ENCODE measurements around the gene ANXA3.
"Not testable (repeated sequence)": the region's sequence is repeated elsewhere in the genome, so short reads cannot be mapped to it uniquely, and the experiment has no call there.

ANXA3 gene

DNA sequence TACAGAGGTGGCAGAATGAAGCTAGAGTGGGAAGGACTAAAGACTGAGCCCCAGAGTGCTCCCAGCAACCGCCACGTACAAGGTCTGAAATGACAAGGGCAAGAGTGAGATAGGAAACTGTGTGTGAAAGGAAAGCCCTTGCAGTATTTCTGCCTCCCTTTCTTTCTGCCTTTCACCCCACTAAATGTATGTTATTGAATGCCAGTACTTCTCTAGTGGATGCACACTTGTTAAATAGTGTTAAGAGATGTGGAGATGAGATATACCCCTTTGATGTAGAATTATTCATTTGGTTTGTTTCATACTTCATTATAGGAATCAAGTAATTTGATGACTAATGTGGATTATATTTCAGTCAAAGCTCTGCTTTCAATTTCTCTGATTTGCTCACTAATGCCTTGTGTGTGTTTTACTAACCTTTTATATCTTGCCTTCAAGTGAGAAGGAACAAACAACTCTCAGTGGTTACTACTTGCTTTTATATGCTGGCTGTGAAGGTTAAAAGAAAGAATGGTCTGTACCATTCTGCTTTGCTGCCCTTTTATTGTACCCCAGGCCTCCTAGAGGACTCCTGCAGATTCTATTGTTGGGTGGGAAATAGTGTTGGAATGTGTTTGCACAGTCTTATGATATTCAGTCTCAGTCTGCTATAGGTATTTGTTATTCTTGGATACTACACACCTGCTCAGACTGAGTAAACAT, 8.0 kb upstream of the ANXA3 start:
- Histone ChIP-seq H2AFZ (ENCODE audit: low read length, unreplicated experiment) (no peak overlapping the region), H3K79me2 (ENCODE audit: control insufficient read depth, insufficient read depth, low read length, unreplicated experiment) (no peaks in the 10 kb centered on the region), H3K4me1 (ENCODE audit: control insufficient read depth, insufficient read depth, low read length, unreplicated experiment) (peaks cover 35% of the 10 kb centered on the region), H3K4me3 (ENCODE audit: low read depth, low read length) (no peak overlapping the region), H3K27me3 (ENCODE audit: insufficient read depth, low read length) (no peaks in the 10 kb centered on the region), H3K36me3 (ENCODE audit: insufficient read depth, low read length) (no peaks in the 10 kb centered on the region), H3K27ac (ENCODE audit: low read depth, low read length) (no peak overlapping the region)

GRCh38 chr4:78544678-78545077, 6.9 kb upstream of the ANXA3 start:
- Histone ChIP-seq H3K27ac (ENCODE audit: low read depth, low read length) (no peak overlapping the region), H3K36me3 (ENCODE audit: insufficient read depth, low read length) (no peaks in the 10 kb centered on the region)

GRCh38 chr4:78545275-78546246, 6.0 kb upstream of the ANXA3 start:
- H2AFZ ChIP-seq (ENCODE audit: low read length, unreplicated experiment): no peak overlapping the region
- H3K4me1 ChIP-seq (ENCODE audit: control insufficient read depth, insufficient read depth, low read length, unreplicated experiment): peaks cover 35% of the 10 kb centered on the region
- H3K4me3 ChIP-seq (ENCODE audit: low read depth, low read length): no peak overlapping the region
- 0 out of 2 replicates have a peak overlapping the region, but pooled peaks have one; percentile 2 for H3K27ac ChIP-seq (ENCODE audit: low read depth, low read length)
- no peaks in the 10 kb centered on the region for H3K79me2 ChIP-seq (ENCODE audit: control insufficient read depth, insufficient read depth, low read length, unreplicated experiment)
- peaks cover 2% of the 10 kb centered on the region for H3K27me3 ChIP-seq (ENCODE audit: insufficient read depth, low read length)
- no peaks in the 10 kb centered on the region for H3K36me3 ChIP-seq (ENCODE audit: insufficient read depth, low read length)

More at GRCh38 chr4:78544678-78545077, 6.9 kb upstream of the ANXA3 start:
- Histone ChIP-seq H3K27me3 (ENCODE audit: insufficient read depth, low read length) (no peaks in the 10 kb centered on the region), H3K79me2 (ENCODE audit: control insufficient read depth, insufficient read depth, low read length, unreplicated experiment) (no peaks in the 10 kb centered on the region), H3K4me3 (ENCODE audit: low read depth, low read length) (no peak overlapping the region), H2AFZ (ENCODE audit: low read length, unreplicated experiment) (no peak overlapping the region), H3K4me1 (ENCODE audit: control insufficient read depth, insufficient read depth, low read length, unreplicated experiment) (peaks cover 35% of the 10 kb centered on the region)

GRCh38 chr4:78547899-78548298, 3.7 kb upstream of the ANXA3 start:
- not testable (repeated sequence) for H2AFZ ChIP-seq (ENCODE audit: low read length, unreplicated experiment); H3K27ac ChIP-seq (ENCODE audit: low read depth, low read length); H3K79me2 ChIP-seq (ENCODE audit: control insufficient read depth, insufficient read depth, low read length, unreplicated experiment); H3K4me3 ChIP-seq (ENCODE audit: low read depth, low read length); H3K36me3 ChIP-seq (ENCODE audit: insufficient read depth, low read length)
- Histone ChIP-seq H3K4me1 (ENCODE audit: control insufficient read depth, insufficient read depth, low read length, unreplicated experiment) (peaks cover 34% of the 10 kb centered on the region), H3K27me3 (ENCODE audit: insufficient read depth, low read length) (peaks cover 11% of the 10 kb centered on the region)

DNA sequence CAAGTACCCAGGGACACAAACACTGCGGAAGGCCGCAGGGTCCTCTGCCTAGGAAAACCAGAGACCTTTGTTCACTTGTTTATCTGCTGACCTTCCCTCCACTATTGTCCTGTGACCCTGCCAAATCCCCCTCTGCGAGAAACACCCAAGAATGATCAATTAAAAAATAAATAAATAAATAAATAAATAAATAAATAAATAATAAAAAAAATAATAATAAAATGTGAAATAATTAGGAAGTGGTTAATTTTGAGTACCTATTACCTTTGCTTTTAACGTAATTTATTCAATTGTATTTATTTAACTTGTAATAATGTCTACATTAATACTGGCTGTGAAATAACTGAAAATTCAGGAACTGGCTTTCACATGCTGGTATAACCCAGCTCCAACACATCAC, 2.7 kb upstream of the ANXA3 start:
- Histone ChIP-seq H3K27me3 (ENCODE audit: insufficient read depth, low read length) (peaks cover 11% of the 10 kb centered on the region), H3K4me1 (ENCODE audit: control insufficient read depth, insufficient read depth, low read length, unreplicated experiment) (peaks cover 32% of the 10 kb centered on the region)
- not testable (repeated sequence) for H3K4me3 ChIP-seq (ENCODE audit: low read depth, low read length); H3K36me3 ChIP-seq (ENCODE audit: insufficient read depth, low read length); H3K79me2 ChIP-seq (ENCODE audit: control insufficient read depth, insufficient read depth, low read length, unreplicated experiment); H3K27ac ChIP-seq (ENCODE audit: low read depth, low read length); H2AFZ ChIP-seq (ENCODE audit: low read length, unreplicated experiment)

DNA sequence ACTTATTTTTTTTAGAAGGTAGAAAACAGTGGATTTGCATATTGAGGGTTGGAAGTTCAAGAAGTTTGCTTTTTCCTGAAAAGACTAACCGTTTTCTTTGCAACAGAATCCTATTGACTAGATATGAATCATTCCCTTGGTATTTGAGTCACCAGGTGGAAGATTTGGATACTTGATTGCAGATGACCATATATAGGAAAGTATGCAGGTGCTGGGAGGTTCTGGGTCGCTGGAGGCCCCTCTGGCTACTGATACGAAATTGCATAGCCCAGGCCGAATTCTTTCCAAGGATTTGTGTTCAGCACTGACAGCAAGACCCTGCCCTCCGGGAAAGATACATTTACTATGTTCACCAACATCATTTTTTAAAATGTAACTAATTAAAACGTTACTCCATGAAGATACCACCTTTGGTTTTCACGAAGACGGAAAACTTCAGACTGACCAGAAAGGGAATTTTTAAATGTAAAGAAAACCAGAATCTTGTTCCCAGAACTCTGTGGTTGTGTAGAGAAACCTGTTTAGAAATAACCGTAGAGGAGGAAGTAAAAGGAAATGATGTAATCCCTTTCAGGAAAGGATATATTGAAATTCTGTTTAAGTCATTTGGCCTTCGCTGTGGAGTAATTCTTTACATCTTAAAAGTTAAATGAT, 946 bp downstream of the ANXA3 start:
- no peak overlapping the region for H3K27ac ChIP-seq (ENCODE audit: low read depth, low read length)
- no peaks in the 10 kb centered on the region for H3K79me2 ChIP-seq (ENCODE audit: control insufficient read depth, insufficient read depth, low read length, unreplicated experiment)
- no peak overlapping the region for H3K4me3 ChIP-seq (ENCODE audit: low read depth, low read length)
- H3K27me3 ChIP-seq (ENCODE audit: insufficient read depth, low read length): peaks cover 11% of the 10 kb centered on the region
- H3K4me1 ChIP-seq (ENCODE audit: control insufficient read depth, insufficient read depth, low read length, unreplicated experiment): peaks cover 19% of the 10 kb centered on the region
- no peaks in the 10 kb centered on the region for H3K36me3 ChIP-seq (ENCODE audit: insufficient read depth, low read length)
- no peak overlapping the region for H2AFZ ChIP-seq (ENCODE audit: low read length, unreplicated experiment)

GRCh38 chr4:78553043-78553396, 1.4 kb downstream of the ANXA3 start:
- Histone ChIP-seq H3K79me2 (ENCODE audit: control insufficient read depth, insufficient read depth, low read length, unreplicated experiment) (no peaks in the 10 kb centered on the region), H3K27ac (ENCODE audit: low read depth, low read length) (no peak overlapping the region), H3K27me3 (ENCODE audit: insufficient read depth, low read length) (peaks cover 11% of the 10 kb centered on the region), H3K4me3 (ENCODE audit: low read depth, low read length) (no peak overlapping the region), H3K4me1 (ENCODE audit: control insufficient read depth, insufficient read depth, low read length, unreplicated experiment) (peaks cover 22% of the 10 kb centered on the region), H2AFZ (ENCODE audit: low read length, unreplicated experiment) (no peak overlapping the region), H3K36me3 (ENCODE audit: insufficient read depth, low read length) (no peaks in the 10 kb centered on the region)

GRCh38 chr4:78553529-78554060, 2.0 kb downstream of the ANXA3 start:
- Histone ChIP-seq H3K4me1 (ENCODE audit: control insufficient read depth, insufficient read depth, low read length, unreplicated experiment) (peaks cover 28% of the 10 kb centered on the region), H3K79me2 (ENCODE audit: control insufficient read depth, insufficient read depth, low read length, unreplicated experiment) (no peaks in the 10 kb centered on the region), H2AFZ (ENCODE audit: low read length, unreplicated experiment) (no peak overlapping the region), H3K4me3 (ENCODE audit: low read depth, low read length) (no peak overlapping the region), H3K36me3 (ENCODE audit: insufficient read depth, low read length) (no peaks in the 10 kb centered on the region), H3K27me3 (ENCODE audit: insufficient read depth, low read length) (peaks cover 11% of the 10 kb centered on the region), H3K27ac (ENCODE audit: low read depth, low read length) (no peak overlapping the region)

GRCh38 chr4:78556665-78557064, 5.1 kb downstream of the ANXA3 start:
- Histone ChIP-seq H3K27ac (ENCODE audit: low read depth, low read length) (no peak overlapping the region), H3K79me2 (ENCODE audit: control insufficient read depth, insufficient read depth, low read length, unreplicated experiment) (no peaks in the 10 kb centered on the region), H3K4me1 (ENCODE audit: control insufficient read depth, insufficient read depth, low read length, unreplicated experiment) (peaks cover 48% of the 10 kb centered on the region), H3K36me3 (ENCODE audit: insufficient read depth, low read length) (no peaks in the 10 kb centered on the region), H3K4me3 (ENCODE audit: low read depth, low read length) (no peak overlapping the region), H2AFZ (ENCODE audit: low read length, unreplicated experiment) (no peak overlapping the region), H3K27me3 (ENCODE audit: insufficient read depth, low read length) (no peaks in the 10 kb centered on the region)

- H3K4me1 ChIP-seq (ENCODE audit: control insufficient read depth, insufficient read depth, low read length, unreplicated experiment): peaks cover 46% of the 10 kb centered on the region
- H3K79me2 ChIP-seq (ENCODE audit: control insufficient read depth, insufficient read depth, low read length, unreplicated experiment): no peaks in the 10 kb centered on the region
- no peaks in the 10 kb centered on the region for H3K36me3 ChIP-seq (ENCODE audit: insufficient read depth, low read length)
- no peak overlapping the region for H2AFZ ChIP-seq (ENCODE audit: low read length, unreplicated experiment)
- H3K4me3 ChIP-seq (ENCODE audit: low read depth, low read length): no peak overlapping the region
- no peak overlapping the region for H3K27ac ChIP-seq (ENCODE audit: low read depth, low read length)
- H3K27me3 ChIP-seq (ENCODE audit: insufficient read depth, low read length): no peaks in the 10 kb centered on the region
Measured at GRCh38 chr4:78557841-78558240, 6.3 kb downstream of the ANXA3 start.

Data from ACC112 (cell line).